Measurements from ENCODE around the gene ARL14. TPM values are rescaled to one million over a fixed set of nuclear protein-coding genes. Genes with fewer than 3 reads are reported as not detected.

ARL14 gene
- total RNA-seq, 1 donor from 2014 or later, result not detected

DNA sequence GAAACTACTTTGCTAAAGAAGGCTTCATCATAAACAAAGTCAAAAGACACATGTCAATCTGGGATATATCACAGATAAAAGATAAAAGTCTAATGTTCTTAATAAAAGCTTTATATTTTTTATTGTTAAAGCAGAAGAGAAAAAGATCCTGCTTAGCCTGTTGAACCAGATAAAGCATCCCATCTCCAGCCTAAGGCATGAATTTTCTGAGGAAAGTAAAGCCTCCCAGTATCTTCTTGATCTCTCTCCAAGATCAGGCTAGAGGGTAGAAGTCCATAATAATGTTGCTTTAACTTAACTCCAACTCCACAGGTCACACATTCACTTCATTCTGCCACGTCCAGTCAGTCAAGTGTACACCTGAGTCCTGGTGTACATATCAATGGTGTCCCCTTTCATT lies 14.2 kb downstream of the ARL14 start:
- intact Hi-C loops (cut with DNase I), result no loop called here

DNA sequence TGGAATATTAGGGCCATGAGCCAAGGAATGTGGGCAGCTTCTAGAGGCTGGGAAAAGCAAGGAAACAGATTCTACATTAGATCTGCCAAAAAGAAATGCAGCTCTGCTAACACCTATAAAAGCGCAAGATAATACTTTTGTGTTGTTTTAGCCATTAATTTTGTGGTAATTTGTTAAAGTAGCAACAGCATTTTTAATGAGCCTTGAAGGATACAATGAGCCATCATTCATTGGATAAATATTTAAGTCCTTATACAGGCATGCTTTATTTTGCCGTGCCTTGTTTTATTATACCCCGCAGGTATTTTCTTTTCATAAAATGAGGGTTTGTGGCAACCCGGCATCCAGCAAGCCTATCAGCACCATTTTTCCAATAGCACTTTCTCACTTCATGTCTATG lies 15.0 kb downstream of the ARL14 start:
- Histone ChIP-seq H3K4me3 (no peak overlapping the region), H3K27ac (no peak overlapping the region), H3K36me3 (no peaks in the 10 kb centered on the region), H3K4me1 (no peaks in the 10 kb centered on the region), H3K9me3 (no peaks in the 10 kb centered on the region), H3K27me3 (no peaks in the 10 kb centered on the region)
- intact Hi-C loops (cut with DNase I), result no loop called here
- TF ChIP-seq, protein P1, sequence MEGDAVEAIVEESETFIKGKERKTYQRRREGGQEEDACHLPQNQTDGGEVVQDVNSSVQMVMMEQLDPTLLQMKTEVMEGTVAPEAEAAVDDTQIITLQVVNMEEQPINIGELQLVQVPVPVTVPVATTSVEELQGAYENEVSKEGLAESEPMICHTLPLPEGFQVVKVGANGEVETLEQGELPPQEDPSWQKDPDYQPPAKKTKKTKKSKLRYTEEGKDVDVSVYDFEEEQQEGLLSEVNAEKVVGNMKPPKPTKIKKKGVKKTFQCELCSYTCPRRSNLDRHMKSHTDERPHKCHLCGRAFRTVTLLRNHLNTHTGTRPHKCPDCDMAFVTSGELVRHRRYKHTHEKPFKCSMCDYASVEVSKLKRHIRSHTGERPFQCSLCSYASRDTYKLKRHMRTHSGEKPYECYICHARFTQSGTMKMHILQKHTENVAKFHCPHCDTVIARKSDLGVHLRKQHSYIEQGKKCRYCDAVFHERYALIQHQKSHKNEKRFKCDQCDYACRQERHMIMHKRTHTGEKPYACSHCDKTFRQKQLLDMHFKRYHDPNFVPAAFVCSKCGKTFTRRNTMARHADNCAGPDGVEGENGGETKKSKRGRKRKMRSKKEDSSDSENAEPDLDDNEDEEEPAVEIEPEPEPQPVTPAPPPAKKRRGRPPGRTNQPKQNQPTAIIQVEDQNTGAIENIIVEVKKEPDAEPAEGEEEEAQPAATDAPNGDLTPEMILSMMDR (IDR thresholded peaks at IDR 0.05), result no peak
- no peak for DNase-seq (ENCODE audit: low spot score in 2 of 2)

More for the DNA sequence above, 14.2 kb downstream of the ARL14 start:
- DNase-seq (ENCODE audit: low spot score in 2 of 2), result no peak
- Histone ChIP-seq H3K27ac (no peak overlapping the region), H3K27me3 (no peaks in the 10 kb centered on the region), H3K36me3 (no peaks in the 10 kb centered on the region), H3K4me1 (no peaks in the 10 kb centered on the region), H3K9me3 (no peaks in the 10 kb centered on the region), H3K4me3 (no peak overlapping the region)
- TF ChIP-seq, protein P1 (IDR thresholded peaks at IDR 0.05), result no peak

DNA sequence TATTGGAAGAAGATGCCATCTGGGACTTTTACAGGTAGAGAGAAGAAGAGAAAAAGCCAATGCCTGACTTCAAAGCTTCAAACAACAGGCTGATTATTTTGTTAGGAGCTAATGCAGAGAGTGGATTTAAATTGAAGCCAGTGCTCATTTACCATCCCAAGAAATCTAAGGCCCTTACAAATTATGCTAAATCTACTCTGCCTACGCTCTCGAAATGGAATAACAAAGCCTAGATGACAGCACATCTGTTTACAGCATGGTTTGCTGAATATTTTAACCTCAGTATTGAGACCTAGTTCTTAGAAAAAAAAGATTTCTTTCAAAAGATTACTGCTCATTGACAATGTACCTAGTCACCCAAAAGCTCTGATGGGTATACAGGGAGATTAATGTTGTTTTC lies 16.2 kb downstream of the ARL14 start:
- intact Hi-C loops (cut with DNase I), result no loop called here
- H3K4me3 ChIP-seq, result no peak overlapping the region
- no peaks in the 10 kb centered on the region for H3K27me3 ChIP-seq
- TF ChIP-seq, protein P1 (IDR thresholded peaks at IDR 0.05), result no peak
- no peak for DNase-seq (ENCODE audit: low spot score in 2 of 2)
- no peaks in the 10 kb centered on the region for H3K36me3 ChIP-seq
- H3K27ac ChIP-seq, result no peak overlapping the region
- H3K9me3 ChIP-seq, result no peaks in the 10 kb centered on the region
- no peaks in the 10 kb centered on the region for H3K4me1 ChIP-seq

DNA sequence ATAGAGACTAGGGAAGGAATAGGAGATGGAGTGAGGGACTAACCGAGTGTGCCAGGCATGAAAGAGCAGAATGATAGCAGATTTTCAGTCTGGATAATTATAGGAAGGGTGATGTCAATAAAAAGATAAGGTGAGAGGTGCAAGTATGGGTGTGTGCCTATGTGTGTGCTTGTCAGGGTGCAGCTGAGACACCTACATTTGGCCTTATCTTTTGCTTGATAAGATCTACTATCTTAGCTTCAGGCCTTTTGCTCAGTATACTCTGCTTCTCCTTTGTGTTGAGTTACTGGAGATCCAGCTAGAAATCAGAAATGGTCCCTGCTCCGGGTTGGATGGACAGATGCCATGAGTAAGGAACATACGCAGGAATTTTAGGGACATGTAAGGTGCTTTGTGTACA lies 17.4 kb downstream of the ARL14 start:
- Histone ChIP-seq H3K9me3 (no peaks in the 10 kb centered on the region), H3K4me3 (no peak overlapping the region), H3K27ac (no peak overlapping the region), H3K4me1 (no peaks in the 10 kb centered on the region), H3K27me3 (no peaks in the 10 kb centered on the region), H3K36me3 (no peaks in the 10 kb centered on the region)
- DNase-seq (ENCODE audit: low spot score in 2 of 2), result no peak
- intact Hi-C loops (cut with DNase I), result no loop called here
- TF ChIP-seq, protein P1 (IDR thresholded peaks at IDR 0.05), result no peak

DNA sequence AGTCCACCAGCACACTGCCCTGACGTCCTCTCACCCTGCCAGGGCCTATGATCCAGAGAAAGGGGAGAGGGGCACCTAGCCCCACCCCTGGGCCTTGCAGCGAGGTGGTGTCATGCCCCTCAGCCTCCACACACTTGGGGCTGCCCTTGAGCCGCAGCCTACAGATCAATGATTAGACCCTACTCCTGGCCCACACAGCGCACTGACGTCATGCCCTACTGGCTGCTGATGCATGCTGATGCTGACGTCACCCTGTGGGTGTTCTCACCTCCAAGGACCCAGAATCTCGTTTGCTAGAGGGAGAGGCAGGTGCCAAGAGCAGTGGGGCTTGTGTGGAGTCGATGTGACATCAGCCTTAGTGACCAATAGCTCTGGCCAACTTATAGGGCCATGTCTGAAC lies 18.0 kb downstream of the ARL14 start:
- Histone ChIP-seq H3K27me3 (no peaks in the 10 kb centered on the region), H3K27ac (no peak overlapping the region), H3K9me3 (no peaks in the 10 kb centered on the region), H3K36me3 (no peaks in the 10 kb centered on the region), H3K4me3 (no peak overlapping the region), H3K4me1 (no peaks in the 10 kb centered on the region)
- intact Hi-C loops (cut with DNase I), result no loop called here
- no peak for DNase-seq (ENCODE audit: low spot score in 2 of 2)
- TF ChIP-seq, protein P1 (IDR thresholded peaks at IDR 0.05), result no peak

DNA sequence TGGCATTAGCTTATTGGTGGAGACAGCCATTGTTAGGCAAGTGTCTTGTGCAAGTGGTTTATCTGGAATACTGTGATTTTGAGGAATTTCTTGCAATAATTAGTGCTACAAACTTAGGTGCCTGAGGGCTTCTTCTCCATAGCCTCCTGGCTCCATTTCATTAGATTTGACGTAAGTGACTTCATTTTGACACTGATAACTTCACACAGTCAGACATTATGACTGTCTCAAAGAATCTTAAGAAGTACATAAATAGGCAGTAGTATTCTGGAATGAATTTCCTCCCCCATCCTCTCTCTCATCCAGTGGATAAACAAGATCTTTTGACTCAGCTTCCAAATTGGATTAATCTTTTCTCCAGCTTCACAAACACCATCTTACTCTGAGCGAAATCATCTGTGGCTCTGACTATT lies 19.0 kb downstream of the ARL14 start:
- TF ChIP-seq, protein P1 (IDR thresholded peaks at IDR 0.05), result no peak
- DNase-seq (ENCODE audit: low spot score in 2 of 2), result no peak
- intact Hi-C loops (cut with DNase I), result no loop called here
- Histone ChIP-seq H3K27ac (no peak overlapping the region), H3K27me3 (no peaks in the 10 kb centered on the region), H3K4me3 (no peak overlapping the region), H3K4me1 (no peaks in the 10 kb centered on the region), H3K36me3 (no peaks in the 10 kb centered on the region), H3K9me3 (no peaks in the 10 kb centered on the region)

All from ascending aorta (tissue), 2 donors.